CD14-positive monocyte (primary cell): ENCODE results near the gene MTARC2. TPM values are rescaled to one million over a fixed set of nuclear protein-coding genes. Genes with fewer than 3 reads are reported as not detected.

Experiments
- DNase-seq, 3 donors: peaks; one replicate each; pipeline ENCODE4 v3.0.0-alpha.2; 2011 to 2022
- H2AFZ ChIP-seq: 2 replicates; pipeline ENCODE4 v1.6.0; 2012; ENCODE audit warnings: mild to moderate bottlenecking, low read depth, low read length, inconsistent platforms; ENCODE audit not compliant: insufficient read depth, poor library complexity, severe bottlenecking
- H3K27ac ChIP-seq, 2 donors: 1 replicate in 1 of 2; 2 replicates in 1 of 2; pipeline ENCODE4 v1.5.1; 2012 to 2013; ENCODE audit warnings: low read length in 2 of 2, control low read depth in 1 of 2, inconsistent platforms in 1 of 2, low read depth in 1 of 2, mild to moderate bottlenecking in 1 of 2
- H3K27me3 ChIP-seq, 2 donors: one replicate each; pipeline versions ENCODE4 v1.6.0 to v1.6.1; 2011 to 2013; ENCODE audit warnings: low read length in 2 of 2; ENCODE audit not compliant: control insufficient read depth in 2 of 2, insufficient read depth in 2 of 2
- H3K36me3 ChIP-seq, 2 donors: replicated peaks in 1 of 2; 1 replicate in 1 of 2; 2 replicates in 1 of 2; pipeline versions ENCODE4 v1.5.1 to v1.6.1; 2012 to 2013; ENCODE audit warnings: low read length in 2 of 2, control low read depth in 1 of 2, inconsistent platforms in 1 of 2, mild to moderate bottlenecking in 1 of 2; ENCODE audit not compliant: insufficient read depth in 2 of 2, control insufficient read depth in 1 of 2
- H3K4me1 ChIP-seq, 2 donors: 1 replicate in 1 of 2; 2 replicates in 1 of 2; pipeline versions ENCODE4 v1.5.1 to v1.6.1; 2012 to 2013; ENCODE audit warnings: low read length in 2 of 2, control low read depth in 1 of 2, inconsistent platforms in 1 of 2, mild to moderate bottlenecking in 1 of 2, moderate library complexity in 1 of 2; ENCODE audit not compliant: insufficient read depth in 2 of 2, control insufficient read depth in 1 of 2
- H3K4me2 ChIP-seq: replicated peaks from 2 replicates; pipeline ENCODE3; 2012; ENCODE audit warnings: low read length, moderate library complexity, mild to moderate bottlenecking; ENCODE audit not compliant: poor library complexity, severe bottlenecking; ENCODE audit errors: extremely low read depth
- H3K4me3 ChIP-seq, 3 experiments: fragments of 200-600 bp in 1 of 3; sonication (generic) in 1 of 3; replicated peaks in 1 of 3; 1 replicate in 2 of 3; 2 replicates in 1 of 3; pipeline ENCODE4 v1.5.1; 2011 to 2013; ENCODE audit warnings: low read length in 3 of 3, mild to moderate bottlenecking in 3 of 3, control low read depth in 2 of 3, low read depth in 2 of 3, inconsistent platforms in 1 of 3, moderate library complexity in 1 of 3
- H3K79me2 ChIP-seq: 2 replicates; pipeline ENCODE4 v1.6.0; 2012; ENCODE audit warnings: mild to moderate bottlenecking, control low read depth, inconsistent platforms, low read length, moderate library complexity; ENCODE audit not compliant: insufficient read depth
- H3K9ac ChIP-seq: 2 replicates; pipeline ENCODE4 v1.6.0; 2017; ENCODE audit warnings: low read length, mild to moderate bottlenecking; ENCODE audit not compliant: insufficient read depth, poor library complexity, severe bottlenecking
- H3K9me3 ChIP-seq, 2 donors: replicated peaks in 1 of 2; 1 replicate in 1 of 2; 2 replicates in 1 of 2; pipeline versions ENCODE4 v1.5.1 to v1.6.1; 2012 to 2013; ENCODE audit warnings: low read length in 2 of 2, control low read depth in 1 of 2; ENCODE audit not compliant: control insufficient read depth in 1 of 2, insufficient read depth in 1 of 2
- H4K20me1 ChIP-seq: 2 replicates; pipeline ENCODE4 v1.6.0; 2012; ENCODE audit warnings: mild to moderate bottlenecking, low read length, control low read depth, moderate library complexity; ENCODE audit not compliant: insufficient read depth
- H3K27ac Mint-ChIP-seq, 7 donors: one replicate each; pipeline ENCODE4 v1.8.0; 2020; ENCODE audit warnings: mild to moderate bottlenecking in 7 of 7, mixed read lengths in 7 of 7, moderate library complexity in 6 of 7, inconsistent platforms in 2 of 7
- H3K27me3 Mint-ChIP-seq, 3 donors: one replicate each; pipeline ENCODE4 v1.8.0; 2021 to 2022; ENCODE audit warnings: low read depth in 3 of 3, mild to moderate bottlenecking in 3 of 3, mixed read lengths in 3 of 3, moderate library complexity in 3 of 3, inconsistent platforms in 1 of 3
- H3K36me3 Mint-ChIP-seq, 2 donors: one replicate each; pipeline ENCODE4 v1.8.0; 2020; ENCODE audit warnings: mixed read lengths in 2 of 2, inconsistent platforms in 1 of 2, mild to moderate bottlenecking in 1 of 2
- H3K4me1 Mint-ChIP-seq: one replicate; pipeline ENCODE4 v1.8.0; 2020; ENCODE audit warnings: mild to moderate bottlenecking, mixed read lengths
- H3K4me3 Mint-ChIP-seq, 2 donors: one replicate each; pipeline ENCODE4 v1.8.0; 2020; ENCODE audit warnings: mild to moderate bottlenecking in 2 of 2, mixed read lengths in 2 of 2, moderate library complexity in 1 of 2
- H3K9me3 Mint-ChIP-seq, 7 donors: one replicate each; pipeline ENCODE4 v1.8.0; 2020 to 2022; ENCODE audit warnings: mixed read lengths in 7 of 7, mild to moderate bottlenecking in 6 of 7, moderate library complexity in 6 of 7, inconsistent platforms in 2 of 7
- WGBS: methylation state at CpG from one replicate; pipeline ENCODE4 v1.1.5; 2013; ENCODE audit warnings: missing lambda C conversion rate; ENCODE audit not compliant: insufficient coverage; 5-methylcytosine and 5-hydroxymethylcytosine counted together
- intact Hi-C, 2 donors: fragments of 100-400 bp; cut with micrococcal nuclease; formaldehyde crosslinking; loops; one replicate each; pipeline versions ENCODE4 v1.15.0 to v1.15.1; 2023
- polyA plus RNA-seq, 3 donors: library from polyadenylated mRNA; depleted of rRNA in 1 of 3; unstranded in 2 of 3; stranded (reverse) in 1 of 3; fragments of 300-500 nt in 2 of 3; fragments of >200 nt in 1 of 3; fragmentation: Illumina TruSeq in 2 of 3; gene quantifications; 1 replicate in 2 of 3; 2 replicates in 1 of 3; pipeline ENCODE4 v1.2.3, GENCODE V29; 2012 to 2021
- TF ChIP-seq, protein P1 (sequence below): fragments of 200-600 bp; IDR thresholded peaks from one replicate; pipeline ENCODE4 v1.8.0; 2022; ENCODE audit warnings: antibody characterized with exemption, mild to moderate bottlenecking

The MTARC2 gene
- polyA plus RNA-seq, 3 donors = 0.29 to 0.81 (median 0.56) TPM

DNA sequence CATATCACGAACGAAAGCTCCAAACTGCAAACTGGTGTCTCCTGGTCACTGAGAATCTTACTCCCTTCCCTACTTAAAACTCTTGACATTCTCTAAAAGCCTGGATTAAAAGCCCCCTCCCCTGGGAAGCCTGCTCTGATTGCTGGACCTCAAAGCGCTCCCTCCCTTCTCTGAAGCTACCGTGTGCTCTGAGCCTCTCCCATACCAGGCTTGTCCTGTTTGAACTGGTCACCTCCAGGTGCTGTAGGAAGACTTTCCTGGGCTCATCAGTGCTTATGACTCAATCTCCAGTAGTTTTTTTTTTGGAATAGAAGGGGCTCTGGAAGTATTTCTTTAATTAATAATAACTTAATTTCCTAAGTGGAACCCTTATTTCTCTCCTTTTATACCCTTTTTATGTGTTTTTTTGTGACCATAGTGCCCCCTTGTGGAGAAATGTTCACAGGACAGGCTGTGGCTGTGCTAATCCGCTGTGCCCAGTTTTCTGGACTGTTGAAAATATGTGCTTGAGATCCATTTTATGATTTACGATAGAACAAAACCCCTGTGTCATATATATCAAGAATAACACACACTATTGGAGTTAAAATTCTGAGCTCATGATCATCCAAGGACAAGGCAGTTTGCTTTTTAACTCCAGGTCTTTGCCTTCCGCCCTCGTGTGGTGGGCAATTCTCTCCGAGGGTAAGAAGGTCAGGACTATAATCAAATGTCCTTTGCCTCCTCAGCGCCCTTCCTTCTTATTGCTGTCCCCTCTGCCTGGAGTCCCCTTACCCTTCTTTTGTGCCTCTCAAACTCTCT is 55.5 kb downstream of the MTARC2 start:
- Mint-ChIP-seq H3K27me3 (no peaks in the 10 kb centered on the region), H3K4me3 (no peak overlapping the region), H3K4me1 (peaks cover 10% of the 10 kb centered on the region), H3K27ac (peak overlapping the region in 3 of 7 donors; percentile 11 to 65 (median 62)), H3K36me3 (peaks cover 90 to 95% of the 10 kb centered on the region in 2 donors), H3K9me3 (peaks cover 0 to 2% (median 0%) of the 10 kb centered on the region in 7 donors)
- WGBS = 92% methylated on average over 6 of the region's 10 CpGs
- Histone ChIP-seq H4K20me1 (peaks cover 27% of the 10 kb centered on the region), H3K9ac (no peak overlapping the region), H2AFZ (no peak overlapping the region), H3K4me1 (no peaks in the 10 kb centered on the region), H3K27ac (no peak overlapping the region), H3K4me3 (no peak overlapping the region), H3K9me3 (no peaks in the 10 kb centered on the region), H3K4me2 (no peak overlapping the region), H3K36me3 (peaks cover 67 to 97% of the 10 kb centered on the region in 2 donors), H3K27me3 (no peaks in the 10 kb centered on the region), H3K79me2 (peaks cover 3% of the 10 kb centered on the region)
- intact Hi-C loops = no loop called here
- TF ChIP-seq, protein P1, sequence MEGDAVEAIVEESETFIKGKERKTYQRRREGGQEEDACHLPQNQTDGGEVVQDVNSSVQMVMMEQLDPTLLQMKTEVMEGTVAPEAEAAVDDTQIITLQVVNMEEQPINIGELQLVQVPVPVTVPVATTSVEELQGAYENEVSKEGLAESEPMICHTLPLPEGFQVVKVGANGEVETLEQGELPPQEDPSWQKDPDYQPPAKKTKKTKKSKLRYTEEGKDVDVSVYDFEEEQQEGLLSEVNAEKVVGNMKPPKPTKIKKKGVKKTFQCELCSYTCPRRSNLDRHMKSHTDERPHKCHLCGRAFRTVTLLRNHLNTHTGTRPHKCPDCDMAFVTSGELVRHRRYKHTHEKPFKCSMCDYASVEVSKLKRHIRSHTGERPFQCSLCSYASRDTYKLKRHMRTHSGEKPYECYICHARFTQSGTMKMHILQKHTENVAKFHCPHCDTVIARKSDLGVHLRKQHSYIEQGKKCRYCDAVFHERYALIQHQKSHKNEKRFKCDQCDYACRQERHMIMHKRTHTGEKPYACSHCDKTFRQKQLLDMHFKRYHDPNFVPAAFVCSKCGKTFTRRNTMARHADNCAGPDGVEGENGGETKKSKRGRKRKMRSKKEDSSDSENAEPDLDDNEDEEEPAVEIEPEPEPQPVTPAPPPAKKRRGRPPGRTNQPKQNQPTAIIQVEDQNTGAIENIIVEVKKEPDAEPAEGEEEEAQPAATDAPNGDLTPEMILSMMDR = peak; percentile 93
- DNase-seq = peak in 2 of 3 donors; percentile 26

DNA sequence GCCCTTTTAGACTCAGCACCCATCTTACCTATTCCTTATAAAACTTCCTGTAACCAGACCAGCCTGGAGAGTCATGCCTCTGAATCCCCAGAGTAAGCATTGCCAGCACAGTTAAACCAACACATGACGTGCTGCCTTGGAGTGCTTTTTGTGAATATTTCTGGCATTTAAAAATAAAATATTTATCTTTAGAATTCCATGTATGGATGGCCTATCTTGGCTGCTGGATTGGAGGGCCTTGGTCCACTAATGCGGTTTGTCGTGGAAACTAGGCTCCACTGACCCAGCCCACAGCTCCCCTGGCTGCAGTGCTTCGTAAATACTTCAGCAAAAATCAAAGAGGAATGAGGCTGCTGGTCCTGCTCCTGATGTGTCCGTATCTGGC is 56.1 kb downstream of the MTARC2 start:
- intact Hi-C loops = no loop called here

More for the DNA sequence above, 56.1 kb downstream of the MTARC2 start:
- H3K4me1 Mint-ChIP-seq = peaks cover 10% of the 10 kb centered on the region
- Histone ChIP-seq H3K4me1 (no peaks in the 10 kb centered on the region), H2AFZ (no peak overlapping the region), H3K79me2 (peaks cover 3% of the 10 kb centered on the region), H3K27me3 (no peaks in the 10 kb centered on the region), H3K9ac (no peak overlapping the region), H3K4me2 (no peak overlapping the region), H4K20me1 (peaks cover 27% of the 10 kb centered on the region), H3K36me3 (peaks cover 63 to 97% of the 10 kb centered on the region in 2 donors), H3K9me3 (no peaks in the 10 kb centered on the region), H3K4me3 (no peak overlapping the region), H3K27ac (no peak overlapping the region)
- H3K9me3 Mint-ChIP-seq = peaks cover 0 to 2% (median 0%) of the 10 kb centered on the region in 7 donors
- no peaks in the 10 kb centered on the region for H3K27me3 Mint-ChIP-seq
- no peak overlapping the region for H3K4me3 Mint-ChIP-seq
- H3K27ac Mint-ChIP-seq = peak overlapping the region in 1 of 7 donors; percentile 62
- peaks cover 89 to 95% of the 10 kb centered on the region in 2 donors for H3K36me3 Mint-ChIP-seq
- WGBS = 100% methylated on average over 4 of the region's 5 CpGs
- no peak for DNase-seq
- TF ChIP-seq, protein P1 = no peak
